ENCODE measurements around the gene PELI2. TPM values are rescaled to one million over a fixed set of nuclear protein-coding genes. Genes with fewer than 3 reads are reported as not detected.

PELI2 gene
- total and polyA plus RNA-seq, 2 of the 4 experiments (the other 2 are of a cell fraction): 6.0 to 36.7 TPM

- ChIA-PET CTCF (interaction anchor here (0.7 kb wide), 1 partner anchor 16 kb away, joined by 3 read pairs; no protein-coding TSS in a partner anchor), POLR2A (ENCODE audit: unreplicated experiment) (no interaction called here)
- no peak overlapping the region for H2BK5ac ChIP-seq (ENCODE audit: low read depth, low read length, poor library complexity, severe bottlenecking)
- no TSS peak for BruUV-seq (replicated peaks)
- H2BK120ac ChIP-seq (ENCODE audit: low read depth, low read length): no peak overlapping the region
- peaks cover 21 to 64% of the 10 kb centered on the region in 2 experiments for H3K79me1 ChIP-seq (ENCODE audit: low read depth in 1 of 2, low read length in 2 of 2)
- H3K9me3 ChIP-seq (ENCODE audit: control insufficient read depth, insufficient read depth, low read length): no peaks in the 10 kb centered on the region
- peak overlapping the region; percentile 54; the same call in 1 of the 2 replicates for H3K23ac ChIP-seq (ENCODE audit: low read depth, low read length)
- no peak overlapping the region; the same call in 1 of the 2 replicates for H3K18ac ChIP-seq (ENCODE audit: low read depth, low read length)
- H3K27me3 ChIP-seq (ENCODE audit: control insufficient read depth, insufficient read depth, low read length): no peaks in the 10 kb centered on the region
- H4K5ac ChIP-seq (ENCODE audit: low read depth, low read length): no peak overlapping the region
- H3K56ac ChIP-seq (ENCODE audit: extremely low read depth, insufficient read depth, low read length): no peak overlapping the region
- dilution Hi-C loops (cut with HindIII; ENCODE audit: low sequenced_read_pairs, unreplicated experiment): no loop called here
- ATAC-seq (ENCODE audit: low read depth) (peak; percentile 86), DNase-seq (peak; percentile 89)
- H3K9ac ChIP-seq (ENCODE audit: low read depth, low read length): no peak overlapping the region
- H3K9me1 ChIP-seq (ENCODE audit: insufficient read depth, low read length): peaks cover 10% of the 10 kb centered on the region; the same call in 1 of the 2 replicates
- H4K8ac ChIP-seq (ENCODE audit: low read depth in 2 of 2, low read length in 2 of 2): no peak overlapping the region
- no peak overlapping the region for H2AK9ac ChIP-seq (replicated peaks; ENCODE audit: low read depth, low read length, poor library complexity)
- H3K27ac ChIP-seq (ENCODE audit: insufficient read depth, low read length): no peak overlapping the region
- peak overlapping the region; percentile 31; the same call in 1 of the 2 replicates for H3K4me2 ChIP-seq (ENCODE audit: low read depth, low read length)
- H3K4me1 ChIP-seq (ENCODE audit: control insufficient read depth, insufficient read depth, low read length): peaks cover 14% of the 10 kb centered on the region
- H2AFZ ChIP-seq (replicated peaks; ENCODE audit: low read length, poor library complexity): no peak overlapping the region
- H3K4ac ChIP-seq (ENCODE audit: low read depth, low read length): no peak overlapping the region
- no peak overlapping the region; the same call in 1 of the 2 replicates for H3K14ac ChIP-seq (replicated peaks; ENCODE audit: low read depth, low read length)
- H3K4me3 ChIP-seq (ENCODE audit: insufficient read depth, low read depth, low read length): no peak overlapping the region
- no peaks in the 10 kb centered on the region for H3K36me3 ChIP-seq (ENCODE audit: control insufficient read depth, insufficient read depth, low read length)
- WGBS, 2 experiments (ENCODE audit: extremely low coverage in 2 of 2, insufficient read length in 1 of 2): no CpG with 5 or more reads among the region's 3 CpGs
- no peak overlapping the region for H4K91ac ChIP-seq (ENCODE audit: insufficient read depth, low read depth, low read length)
- H4K20me1 ChIP-seq (ENCODE audit: insufficient read depth, low read length): peaks cover 30% of the 10 kb centered on the region
- H2BK15ac ChIP-seq (ENCODE audit: low read depth, low read length): no peak overlapping the region
- TF ChIP-seq CHD1 (IDR thresholded peaks at IDR 0.05; ENCODE audit: low read depth, low read length) (no peak), NFE2L2 (IDR thresholded peaks at IDR 0.05; ENCODE audit: low read depth, low read length) (0 out of 2 replicates have a peak, but pooled peaks have one; percentile 44), CEBPB (IDR thresholded peaks at IDR 0.05; ENCODE audit: low read depth, low read length) (peak; percentile 44; the same call in 1 of the 2 replicates), FOS (IDR thresholded peaks at IDR 0.05; ENCODE audit: low read depth, low read length) (peak; percentile 77; the same call in 1 of the 2 replicates), RAD21 (IDR thresholded peaks at IDR 0.05; ENCODE audit: low read length) (no peak)
- TF ChIP-seq, protein P1, sequence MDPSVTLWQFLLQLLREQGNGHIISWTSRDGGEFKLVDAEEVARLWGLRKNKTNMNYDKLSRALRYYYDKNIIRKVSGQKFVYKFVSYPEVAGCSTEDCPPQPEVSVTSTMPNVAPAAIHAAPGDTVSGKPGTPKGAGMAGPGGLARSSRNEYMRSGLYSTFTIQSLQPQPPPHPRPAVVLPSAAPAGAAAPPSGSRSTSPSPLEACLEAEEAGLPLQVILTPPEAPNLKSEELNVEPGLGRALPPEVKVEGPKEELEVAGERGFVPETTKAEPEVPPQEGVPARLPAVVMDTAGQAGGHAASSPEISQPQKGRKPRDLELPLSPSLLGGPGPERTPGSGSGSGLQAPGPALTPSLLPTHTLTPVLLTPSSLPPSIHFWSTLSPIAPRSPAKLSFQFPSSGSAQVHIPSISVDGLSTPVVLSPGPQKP (IDR thresholded peaks at IDR 0.05; ENCODE audit: borderline replicate concordance, low read depth, low read length): no peak
- 0 out of 2 replicates have a peak overlapping the region, but pooled peaks have one; percentile 45 for H2AK5ac ChIP-seq (ENCODE audit: low read depth, low read length)
- no peak overlapping the region for H2BK20ac ChIP-seq (ENCODE audit: low read depth, low read length)
- intact Hi-C loops (cut with micrococcal nuclease): no loop called here
- in situ Hi-C loops (cut with MboI; ENCODE audit: low sequenced_read_pairs): no loop called here
Measured at GRCh38 chr14:56145965-56146364, 27.8 kb downstream of the PELI2 start.
